HEK293 (cell line): Measurements from ENCODE around the gene VPS50.

Experiments
- CTCF ChIP-seq: fragments of 450-650 bp; formaldehyde crosslinking; IDR thresholded peaks from 2 replicates; pipeline ENCODE4 v1.5.1; 2016; ENCODE audit warnings: missing biosample characterization, missing genetic modification characterization
- MZF1 ChIP-seq: fragments of 450-650 bp; formaldehyde crosslinking; IDR thresholded peaks from 2 replicates; pipeline ENCODE4 v1.5.1; 2017; ENCODE audit warnings: missing biosample characterization, missing genetic modification characterization, borderline replicate concordance
- PRDM2 ChIP-seq: fragments of 450-650 bp; formaldehyde crosslinking; IDR thresholded peaks from 2 replicates; pipeline ENCODE4 v1.5.1; 2016; ENCODE audit warnings: missing biosample characterization, missing genetic modification characterization, borderline replicate concordance
- ZBTB1 ChIP-seq: fragments of 450-650 bp; formaldehyde crosslinking; IDR thresholded peaks from 2 replicates; pipeline ENCODE4 v1.5.1; 2016; ENCODE audit warnings: missing biosample characterization, missing genetic modification characterization
- ZNF114 ChIP-seq: fragments of 450-650 bp; formaldehyde crosslinking; IDR thresholded peaks from 2 replicates; pipeline ENCODE4 v1.5.0; 2017; ENCODE audit warnings: missing biosample characterization, missing genetic modification characterization
- ZNF138 ChIP-seq: fragments of 450-650 bp; formaldehyde crosslinking; IDR thresholded peaks from 2 replicates; pipeline ENCODE4 v1.5.1; 2016; ENCODE audit warnings: missing biosample characterization, missing genetic modification characterization, borderline replicate concordance
- ZNF292 ChIP-seq: fragments of 450-650 bp; formaldehyde crosslinking; IDR thresholded peaks from 2 replicates; pipeline ENCODE4 v1.5.1; 2016; ENCODE audit warnings: low read depth, missing biosample characterization, missing genetic modification characterization, borderline replicate concordance
- ZNF416 ChIP-seq: fragments of 450-650 bp; formaldehyde crosslinking; IDR thresholded peaks from 2 replicates; pipeline ENCODE4 v1.5.1; 2016; ENCODE audit warnings: missing biosample characterization, missing genetic modification characterization
- ZNF510 ChIP-seq: fragments of 450-650 bp; formaldehyde crosslinking; IDR thresholded peaks from 2 replicates; pipeline ENCODE4 v1.5.1; 2018; ENCODE audit warnings: mild to moderate bottlenecking, missing genetic modification characterization, missing biosample characterization; ENCODE audit not compliant: insufficient replicate concordance
- ZNF596 ChIP-seq: fragments of 450-650 bp; IDR thresholded peaks from 2 replicates; pipeline ENCODE4 v1.5.0; 2018; ENCODE audit warnings: missing biosample characterization, mild to moderate bottlenecking, missing genetic modification characterization, moderate library complexity
- TF ChIP-seq, protein P1 (sequence below): fragments of 450-650 bp; formaldehyde crosslinking; IDR thresholded peaks from 2 replicates; pipeline ENCODE4 v1.5.1; 2016; ENCODE audit warnings: missing biosample characterization, missing genetic modification characterization

GRCh38 chr7:93211228-93211818 is 20.8 kb upstream of the VPS50 start:
- TF ChIP-seq CTCF (tag by site-specific recombination): no peak
- no peak for TF ChIP-seq PRDM2 (tag by site-specific recombination)
- TF ChIP-seq ZNF596 (tag by site-specific recombination): no peak
- TF ChIP-seq, protein P1, sequence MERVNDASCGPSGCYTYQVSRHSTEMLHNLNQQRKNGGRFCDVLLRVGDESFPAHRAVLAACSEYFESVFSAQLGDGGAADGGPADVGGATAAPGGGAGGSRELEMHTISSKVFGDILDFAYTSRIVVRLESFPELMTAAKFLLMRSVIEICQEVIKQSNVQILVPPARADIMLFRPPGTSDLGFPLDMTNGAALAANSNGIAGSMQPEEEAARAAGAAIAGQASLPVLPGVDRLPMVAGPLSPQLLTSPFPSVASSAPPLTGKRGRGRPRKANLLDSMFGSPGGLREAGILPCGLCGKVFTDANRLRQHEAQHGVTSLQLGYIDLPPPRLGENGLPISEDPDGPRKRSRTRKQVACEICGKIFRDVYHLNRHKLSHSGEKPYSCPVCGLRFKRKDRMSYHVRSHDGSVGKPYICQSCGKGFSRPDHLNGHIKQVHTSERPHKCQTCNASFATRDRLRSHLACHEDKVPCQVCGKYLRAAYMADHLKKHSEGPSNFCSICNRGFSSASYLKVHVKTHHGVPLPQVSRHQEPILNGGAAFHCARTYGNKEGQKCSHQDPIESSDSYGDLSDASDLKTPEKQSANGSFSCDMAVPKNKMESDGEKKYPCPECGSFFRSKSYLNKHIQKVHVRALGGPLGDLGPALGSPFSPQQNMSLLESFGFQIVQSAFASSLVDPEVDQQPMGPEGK (tag by site-specific recombination): no peak
- TF ChIP-seq ZBTB1 (tag by site-specific recombination): no peak
- TF ChIP-seq ZNF138: no peak
- TF ChIP-seq ZNF510: no peak
- no peak for TF ChIP-seq ZNF114
- TF ChIP-seq MZF1 (tag by site-specific recombination): no peak
- TF ChIP-seq ZNF292 (tag by site-specific recombination): no peak
- TF ChIP-seq ZNF416 (tag by site-specific recombination): no peak
